Large intestine (tissue), 3 donors: ENCODE data around the gene PTGIS. TPM values are rescaled to one million over a fixed set of nuclear protein-coding genes. Genes with fewer than 3 reads are reported as not detected.

ENCODE experiments used
- DNase-seq, 2 donors: peaks; one replicate each; pipeline versions ENCODE4 v3.0.0 to v3.0.0-alpha.2; 2013
- H3K27ac ChIP-seq: one replicate; pipeline ENCODE4 v1.5.1; 2013; ENCODE audit warnings: low read length
- H3K27me3 ChIP-seq: 2 replicates; pipeline ENCODE4 v1.6.1; 2013; ENCODE audit warnings: low read length; ENCODE audit not compliant: control insufficient read depth, insufficient read depth
- H3K36me3 ChIP-seq: 2 replicates; pipeline ENCODE4 v1.6.1; 2013; ENCODE audit warnings: low read length; ENCODE audit not compliant: control insufficient read depth, insufficient read depth
- H3K4me1 ChIP-seq: one replicate; pipeline ENCODE4 v1.6.1; 2013; ENCODE audit warnings: low read length; ENCODE audit not compliant: control insufficient read depth, insufficient read depth
- H3K4me3 ChIP-seq: one replicate; pipeline ENCODE4 v1.5.1; 2013; ENCODE audit warnings: low read length
- H3K9me3 ChIP-seq: one replicate; pipeline ENCODE4 v1.6.1; 2013; ENCODE audit warnings: mild to moderate bottlenecking, low read depth, low read length, moderate library complexity; ENCODE audit not compliant: control insufficient read depth
- WGBS: methylation state at CpG from one replicate; pipeline ENCODE4 v1.1.5; 2013; ENCODE audit warnings: low lambda C conversion rate; ENCODE audit not compliant: insufficient coverage; 5-methylcytosine and 5-hydroxymethylcytosine counted together
- polyA plus RNA-seq: library from polyadenylated mRNA; unstranded; fragments of 120-200 nt; gene quantifications from one replicate; pipeline ENCODE4 v1.2.1, GENCODE V29; 2013

PTGIS gene
- polyA plus RNA-seq, 1 donor = 13.5 TPM

DNA sequence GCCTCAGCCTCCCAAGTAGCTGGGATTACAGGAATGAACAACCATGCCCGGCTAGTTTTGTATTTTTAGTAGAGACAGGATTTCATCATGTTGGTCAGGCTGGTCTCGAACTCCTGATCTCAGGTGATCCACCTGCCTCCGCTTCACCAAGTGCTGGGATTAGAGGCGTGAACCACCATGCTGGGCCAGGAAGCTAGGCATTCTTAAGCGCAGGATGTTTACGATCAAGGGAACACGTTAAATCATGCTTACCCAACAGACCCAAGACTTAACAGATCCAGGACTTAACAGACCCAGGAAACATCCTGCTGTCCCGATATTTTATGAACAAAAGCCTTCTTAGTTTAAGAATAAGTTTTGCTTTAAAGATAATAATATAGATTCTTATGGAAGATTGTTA is 9.1 kb downstream of the PTGIS start:
- Histone ChIP-seq H3K4me3 (no peak overlapping the region), H3K4me1 (peaks cover 6% of the 10 kb centered on the region), H3K36me3 (no peaks in the 10 kb centered on the region), H3K27ac (no peak overlapping the region), H3K9me3 (no peaks in the 10 kb centered on the region), H3K27me3 (no peaks in the 10 kb centered on the region)
- 60% methylated on average over 1 of the region's 8 CpGs for WGBS
- no peak for DNase-seq

GRCh38 chr20:49557449-49557848 is 10.5 kb downstream of the PTGIS start:
- Histone ChIP-seq H3K27me3 (no peaks in the 10 kb centered on the region), H3K36me3 (no peaks in the 10 kb centered on the region), H3K9me3 (no peaks in the 10 kb centered on the region), H3K4me1 (peaks cover 12% of the 10 kb centered on the region), H3K4me3 (no peak overlapping the region), H3K27ac (peak overlapping the region; percentile 51)
- WGBS = 81% methylated on average over 4 of the region's 5 CpGs
- no peak for DNase-seq

- no peak overlapping the region for H3K4me3 ChIP-seq
- no peaks in the 10 kb centered on the region for H3K36me3 ChIP-seq
- no peaks in the 10 kb centered on the region for H3K9me3 ChIP-seq
- no peak for DNase-seq
- H3K4me1 ChIP-seq = peaks cover 15% of the 10 kb centered on the region
- H3K27ac ChIP-seq = no peak overlapping the region
- no peaks in the 10 kb centered on the region for H3K27me3 ChIP-seq
Measured at GRCh38 chr20:49556621-49557020, 11.3 kb downstream of the PTGIS start.

DNA sequence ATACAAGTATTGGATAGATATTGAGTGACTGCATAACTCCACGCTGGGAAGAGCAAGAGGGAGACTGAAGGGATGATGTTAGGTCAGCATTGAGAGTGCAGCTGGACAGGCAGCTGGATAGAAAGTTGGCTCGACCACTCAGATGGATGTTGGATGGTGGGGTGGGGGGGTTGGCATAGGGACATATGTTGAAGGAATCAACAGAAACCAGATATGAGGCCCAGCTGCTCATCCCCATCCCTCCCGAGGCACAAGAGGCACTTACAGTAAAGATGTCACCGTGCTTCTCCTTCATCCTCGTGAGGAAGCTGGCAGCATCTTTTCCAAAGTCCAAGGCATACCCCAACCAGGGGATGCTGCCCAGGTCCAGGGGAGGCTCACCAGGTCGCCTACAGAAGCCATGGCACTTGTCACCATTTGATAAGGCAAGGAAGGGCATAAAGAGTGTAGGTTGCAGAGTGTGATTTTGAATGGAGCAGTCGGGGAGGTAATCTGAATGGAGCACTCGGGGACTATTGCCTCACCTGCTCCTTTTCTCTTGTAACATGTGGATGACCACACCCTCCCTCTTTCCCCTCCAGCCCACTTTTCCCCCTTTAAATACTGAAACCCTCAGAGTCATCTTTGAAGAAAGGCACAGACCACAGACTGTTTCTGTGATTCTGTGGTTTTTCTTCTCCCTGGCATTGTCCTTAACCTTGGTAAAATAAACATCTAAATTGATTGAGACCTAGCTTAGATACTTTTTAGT is 18.0 kb downstream of the PTGIS start:
- Histone ChIP-seq H3K4me1 (peaks cover 24% of the 10 kb centered on the region), H3K27me3 (no peaks in the 10 kb centered on the region), H3K36me3 (peaks cover 2% of the 10 kb centered on the region), H3K27ac (no peak overlapping the region), H3K9me3 (no peaks in the 10 kb centered on the region), H3K4me3 (no peak overlapping the region)
- no CpG with 5 or more reads among the region's 8 CpGs for WGBS
- DNase-seq = no peak

GRCh38 chr20:49548371-49548947 is 19.5 kb downstream of the PTGIS start:
- H3K4me1 ChIP-seq = peaks cover 21% of the 10 kb centered on the region
- H3K27ac ChIP-seq = no peak overlapping the region
- H3K27me3 ChIP-seq = no peaks in the 10 kb centered on the region
- peaks cover 8% of the 10 kb centered on the region for H3K36me3 ChIP-seq
- no peaks in the 10 kb centered on the region for H3K9me3 ChIP-seq
- no peak for DNase-seq
- no peak overlapping the region for H3K4me3 ChIP-seq
- no CpG with 5 or more reads among the region's 1 CpG for WGBS

DNA sequence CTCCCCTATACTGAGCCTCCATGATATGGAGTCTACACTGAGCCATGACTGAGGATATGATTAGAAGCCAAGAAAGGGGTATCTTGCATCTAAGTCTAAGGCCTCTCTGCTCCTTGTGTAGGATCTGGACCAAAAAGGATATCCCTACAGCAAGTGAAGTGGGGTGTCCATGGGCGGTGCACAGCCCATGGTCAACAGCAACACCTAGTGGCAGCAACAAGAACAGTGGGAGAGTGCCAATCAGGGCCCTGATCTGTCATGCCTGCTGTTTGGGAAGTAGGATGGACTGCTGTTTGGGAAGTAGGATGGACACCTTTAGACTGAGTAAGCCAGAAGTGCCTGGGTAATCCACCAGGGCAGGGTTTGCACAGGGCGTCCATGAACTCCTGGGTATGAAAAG is 22.4 kb downstream of the PTGIS start:
- Histone ChIP-seq H3K4me3 (no peak overlapping the region), H3K36me3 (peaks cover 12% of the 10 kb centered on the region), H3K27me3 (no peaks in the 10 kb centered on the region), H3K9me3 (no peaks in the 10 kb centered on the region), H3K27ac (no peak overlapping the region), H3K4me1 (peaks cover 2% of the 10 kb centered on the region)
- WGBS = 100% methylated on average over 2 of the region's 2 CpGs
- DNase-seq = no peak

- peaks cover under 1% of the 10 kb centered on the region for H3K9me3 ChIP-seq
- peaks cover 13% of the 10 kb centered on the region for H3K36me3 ChIP-seq
- DNase-seq = no peak
- H3K4me3 ChIP-seq = no peak overlapping the region
- no peaks in the 10 kb centered on the region for H3K4me1 ChIP-seq
- 100% methylated on average over 1 of the region's 5 CpGs for WGBS
- H3K27ac ChIP-seq = no peak overlapping the region
- H3K27me3 ChIP-seq = no peaks in the 10 kb centered on the region
Measured at GRCh38 chr20:49544535-49544934, 23.4 kb downstream of the PTGIS start.

DNA sequence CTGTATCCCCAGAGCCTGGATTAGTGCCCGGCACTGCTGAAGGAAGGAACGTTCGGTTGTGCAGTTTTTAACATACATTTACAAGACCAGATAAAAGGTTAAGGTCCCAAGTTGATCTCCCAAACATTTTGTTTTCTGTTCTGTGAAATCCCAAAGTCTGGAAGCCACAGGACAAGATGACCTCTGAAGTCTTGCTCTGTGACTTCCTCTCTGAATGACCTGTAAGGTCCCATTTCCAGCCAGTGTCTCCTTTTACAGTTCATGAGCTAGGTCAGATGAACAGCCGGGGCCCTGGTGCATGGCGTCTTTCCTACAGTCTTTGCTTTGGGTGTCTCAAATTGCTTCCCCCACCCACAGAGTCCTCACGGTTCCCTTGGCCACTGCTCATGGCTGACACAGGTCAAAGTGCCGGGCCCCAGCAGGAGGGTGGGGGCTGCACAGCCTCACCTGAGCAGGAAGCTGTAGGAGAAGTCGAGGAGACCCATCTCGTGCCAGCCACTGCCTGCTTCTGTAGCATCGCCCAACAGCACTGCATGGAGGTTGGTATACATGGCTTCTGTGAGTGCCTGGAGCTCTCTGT is 24.0 kb downstream of the PTGIS start:
- Histone ChIP-seq H3K36me3 (peaks cover 13% of the 10 kb centered on the region), H3K4me1 (no peaks in the 10 kb centered on the region), H3K27me3 (no peaks in the 10 kb centered on the region), H3K4me3 (no peak overlapping the region), H3K9me3 (peaks cover 5% of the 10 kb centered on the region), H3K27ac (no peak overlapping the region)
- DNase-seq = no peak
- no CpG with 5 or more reads among the region's 10 CpGs for WGBS

DNA sequence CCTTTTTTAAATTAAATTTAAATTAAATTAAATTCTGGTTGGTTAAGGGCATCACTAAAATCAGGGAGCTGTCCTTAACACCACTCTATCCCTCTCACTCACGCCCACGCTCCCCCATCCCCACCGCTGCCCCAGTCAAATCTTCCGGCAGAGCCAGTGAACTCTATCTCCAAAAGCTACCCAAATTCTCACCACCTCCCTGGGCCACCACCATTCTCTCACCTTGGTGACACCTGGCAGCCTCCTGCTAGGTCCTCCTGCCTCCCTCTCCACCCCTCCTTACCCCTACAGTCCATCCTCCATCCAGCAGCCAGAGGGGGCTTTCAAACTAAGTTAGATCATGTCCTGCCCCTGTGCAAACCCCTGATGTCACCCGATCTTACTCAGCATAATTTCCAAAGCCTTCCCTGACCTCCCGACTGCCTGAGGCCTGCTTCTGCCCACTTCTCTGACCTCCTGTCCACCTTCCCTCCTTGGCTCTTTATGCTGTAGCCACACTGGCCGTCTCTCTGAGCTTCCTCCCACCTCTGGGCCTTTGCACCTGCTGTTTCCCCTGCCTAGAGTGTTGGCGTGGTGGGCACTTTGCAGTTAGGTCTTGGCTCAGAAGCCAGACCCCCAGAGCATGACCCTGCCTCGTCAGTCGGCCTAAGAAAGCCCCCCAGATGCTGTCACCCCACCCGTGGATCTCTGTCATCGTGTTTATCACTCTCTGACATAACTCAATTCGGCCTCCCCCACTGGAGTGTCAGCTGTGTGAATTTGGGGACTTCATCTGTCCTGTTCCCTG is 24.7 kb downstream of the PTGIS start:
- no peak overlapping the region for H3K4me3 ChIP-seq
- H3K4me1 ChIP-seq = no peaks in the 10 kb centered on the region
- H3K36me3 ChIP-seq = peaks cover 16% of the 10 kb centered on the region
- WGBS = 97% methylated on average over 5 of the region's 13 CpGs
- no peaks in the 10 kb centered on the region for H3K27me3 ChIP-seq
- H3K27ac ChIP-seq = no peak overlapping the region
- DNase-seq = no peak
- H3K9me3 ChIP-seq = peaks cover 5% of the 10 kb centered on the region

GRCh38 chr20:49542514-49542991 is 25.4 kb downstream of the PTGIS start:
- Histone ChIP-seq H3K27ac (no peak overlapping the region), H3K36me3 (peaks cover 16% of the 10 kb centered on the region), H3K9me3 (peaks cover 5% of the 10 kb centered on the region), H3K27me3 (no peaks in the 10 kb centered on the region), H3K4me1 (no peaks in the 10 kb centered on the region), H3K4me3 (no peak overlapping the region)
- no peak for DNase-seq
- no CpG with 5 or more reads among the region's 4 CpGs for WGBS
